Fibroblast of villous mesenchyme (primary cell): ENCODE data around the gene ESPN. TPM values are rescaled to one million over a fixed set of nuclear protein-coding genes. Genes with fewer than 3 reads are reported as not detected.

Source experiments
- DNase-seq: peaks from one replicate; pipeline ENCODE4 v3.0.0-alpha.2; 2010; ENCODE audit warnings: low read depth
- H3K4me3 ChIP-seq: 2 replicates; pipeline ENCODE4 v1.5.1; 2011; ENCODE audit warnings: low read depth, mild to moderate bottlenecking, low read length
- total RNA-seq: library from RNA; depleted of rRNA; stranded (reverse); fragments of >200 nt; gene quantifications from 2 replicates; pipeline ENCODE4 v1.2.3, GENCODE V29; 2012
- TF ChIP-seq, protein P1 (sequence below): IDR thresholded peaks from 2 replicates; pipeline ENCODE4 v1.5.1; 2012; ENCODE audit warnings: low read depth, mild to moderate bottlenecking, low read length; ENCODE audit not compliant: insufficient read depth

ESPN gene
- total RNA-seq, 1 donor = not detected

GRCh38 chr1:6495041-6495441 lies 70.5 kb downstream of the ESPN start:
- TF ChIP-seq, protein P1, sequence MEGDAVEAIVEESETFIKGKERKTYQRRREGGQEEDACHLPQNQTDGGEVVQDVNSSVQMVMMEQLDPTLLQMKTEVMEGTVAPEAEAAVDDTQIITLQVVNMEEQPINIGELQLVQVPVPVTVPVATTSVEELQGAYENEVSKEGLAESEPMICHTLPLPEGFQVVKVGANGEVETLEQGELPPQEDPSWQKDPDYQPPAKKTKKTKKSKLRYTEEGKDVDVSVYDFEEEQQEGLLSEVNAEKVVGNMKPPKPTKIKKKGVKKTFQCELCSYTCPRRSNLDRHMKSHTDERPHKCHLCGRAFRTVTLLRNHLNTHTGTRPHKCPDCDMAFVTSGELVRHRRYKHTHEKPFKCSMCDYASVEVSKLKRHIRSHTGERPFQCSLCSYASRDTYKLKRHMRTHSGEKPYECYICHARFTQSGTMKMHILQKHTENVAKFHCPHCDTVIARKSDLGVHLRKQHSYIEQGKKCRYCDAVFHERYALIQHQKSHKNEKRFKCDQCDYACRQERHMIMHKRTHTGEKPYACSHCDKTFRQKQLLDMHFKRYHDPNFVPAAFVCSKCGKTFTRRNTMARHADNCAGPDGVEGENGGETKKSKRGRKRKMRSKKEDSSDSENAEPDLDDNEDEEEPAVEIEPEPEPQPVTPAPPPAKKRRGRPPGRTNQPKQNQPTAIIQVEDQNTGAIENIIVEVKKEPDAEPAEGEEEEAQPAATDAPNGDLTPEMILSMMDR = no peak
- H3K4me3 ChIP-seq = no peak overlapping the region
- no peak for DNase-seq

GRCh38 chr1:6495540-6496364 lies 71.2 kb downstream of the ESPN start:
- DNase-seq = no peak
- TF ChIP-seq, protein P1 = no peak
- peak overlapping the region; percentile 55 for H3K4me3 ChIP-seq

DNA sequence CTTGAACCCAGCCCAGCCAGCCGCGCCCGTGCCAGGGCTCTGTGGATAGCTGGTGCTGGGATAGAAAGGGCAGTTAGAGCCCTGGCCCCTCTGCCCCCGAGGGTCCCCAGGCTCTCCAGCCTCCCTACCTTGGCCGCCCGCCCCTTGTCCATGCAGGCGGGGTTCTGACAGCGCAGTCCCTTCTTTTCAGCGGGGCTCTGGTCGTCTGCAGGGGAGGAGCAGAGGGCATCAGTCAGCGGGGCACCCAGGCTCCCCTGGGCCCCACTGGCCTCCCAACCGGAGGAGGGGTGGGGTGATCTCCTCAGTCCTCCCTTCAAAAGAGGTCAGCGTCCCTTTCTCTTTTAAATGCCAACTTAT lies 71.8 kb downstream of the ESPN start:
- TF ChIP-seq, protein P1 = no peak
- peak overlapping the region; percentile 55 for H3K4me3 ChIP-seq
- no peak for DNase-seq

- TF ChIP-seq, protein P1 = no peak
- DNase-seq = no peak
- H3K4me3 ChIP-seq = peak overlapping the region; percentile 55
Measured at GRCh38 chr1:6496890-6497214, 72.3 kb downstream of the ESPN start.

- DNase-seq = peak; percentile 31
- H3K4me3 ChIP-seq = peak overlapping the region; percentile 69
Measured at GRCh38 chr1:6497215-6497866, 72.8 kb downstream of the ESPN start.

DNA sequence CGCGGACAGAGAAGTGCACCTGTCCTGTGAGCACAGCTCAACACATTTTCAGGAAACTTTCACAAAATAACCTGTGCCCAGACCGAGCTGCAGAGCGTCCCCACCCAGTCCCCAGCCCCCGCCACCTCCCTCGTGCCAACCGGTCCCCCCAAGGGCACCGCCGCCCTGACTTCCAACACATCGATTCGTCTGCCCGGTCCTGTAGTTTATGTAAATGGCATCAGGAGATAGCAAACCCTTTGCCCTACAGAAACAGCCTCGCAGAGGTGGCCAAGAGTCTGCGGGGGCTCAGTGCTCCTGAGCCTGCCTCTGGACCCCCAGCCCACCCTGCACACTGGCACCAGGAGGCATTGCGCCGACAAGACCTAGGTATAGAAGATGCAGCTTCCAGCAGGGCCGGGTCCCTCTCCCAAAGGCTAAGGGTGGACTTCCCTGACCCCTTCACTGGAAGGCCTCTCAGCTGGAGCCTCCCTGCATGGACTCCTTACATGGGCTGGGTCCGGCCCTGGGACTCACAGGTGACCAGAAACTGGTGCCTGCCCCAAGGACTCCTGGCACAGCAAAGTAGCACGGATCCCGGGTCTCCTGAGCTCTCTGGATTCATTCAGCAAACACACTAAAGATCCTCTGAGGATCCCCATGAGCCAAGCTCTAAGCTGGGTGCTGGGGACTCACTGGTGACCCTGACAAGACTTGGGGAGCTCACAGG lies 73.4 kb downstream of the ESPN start:
- TF ChIP-seq, protein P1 = no peak
- H3K4me3 ChIP-seq = peak overlapping the region; percentile 69
- DNase-seq = no peak

More at GRCh38 chr1:6497215-6497866, 72.8 kb downstream of the ESPN start:
- TF ChIP-seq, protein P1 = no peak
